Keratinocyte (primary cell): Measurements from ENCODE around the gene THAP9. TPM values are rescaled to one million over a fixed set of nuclear protein-coding genes. Genes with fewer than 3 reads are reported as not detected.

Source experiments
- DNase-seq: peaks from one replicate; pipeline ENCODE4 v3.0.0-alpha.2; 2011; ENCODE audit warnings: low read depth, missing footprints, low spot score
- FAIRE-seq: peaks from 2 replicates; lab custom pipeline; 2011; peaks lifted over from hg19 to GRCh38; lab: Jason Lieb, UNC
- H2AFZ ChIP-seq: 2 replicates; pipeline ENCODE4 v1.6.0; 2012; ENCODE audit warnings: low read length, control low read depth, inconsistent platforms; ENCODE audit not compliant: control insufficient read depth
- H3K27ac ChIP-seq: 2 replicates; pipeline ENCODE4 v1.5.1; 2011; ENCODE audit warnings: low read length; ENCODE audit not compliant: control insufficient read depth, insufficient read depth
- H3K27me3 ChIP-seq: 3 replicates; pipeline ENCODE4 v1.6.0; 2011; ENCODE audit warnings: low read length; ENCODE audit not compliant: control insufficient read depth, insufficient read depth; ENCODE audit errors: extremely low read depth
- H3K36me3 ChIP-seq, 2 experiments: 2 replicates in 1 of 2; 3 replicates in 1 of 2; pipeline ENCODE4 v1.5.1; 2011; ENCODE audit warnings: low read length in 2 of 2, mild to moderate bottlenecking in 1 of 2; ENCODE audit not compliant: control insufficient read depth in 2 of 2, insufficient read depth in 2 of 2; ENCODE audit errors: extremely low read depth in 1 of 2
- H3K4me1 ChIP-seq: 3 replicates; pipeline ENCODE4 v1.5.1; 2011; ENCODE audit warnings: low read length; ENCODE audit not compliant: control insufficient read depth, insufficient read depth; ENCODE audit errors: extremely low read depth
- H3K4me2 ChIP-seq: 3 replicates; pipeline ENCODE4 v1.6.0; 2011; ENCODE audit warnings: low read depth, low read length; ENCODE audit not compliant: control insufficient read depth, insufficient read depth; ENCODE audit errors: extremely low read depth
- H3K4me3 ChIP-seq, 3 experiments: fragments of 200-600 bp in 1 of 3; sonication (generic) in 1 of 3; 2 replicates in 2 of 3; 3 replicates in 1 of 3; pipeline ENCODE4 v1.5.1; 2011 to 2016; ENCODE audit warnings: low read length in 3 of 3, mild to moderate bottlenecking in 3 of 3, control low read depth in 2 of 3, inconsistent platforms in 1 of 3, low read depth in 1 of 3, mixed read lengths in 1 of 3, mixed run types in 1 of 3, moderate library complexity in 1 of 3; ENCODE audit not compliant: control insufficient read depth in 2 of 3, insufficient read depth in 2 of 3; ENCODE audit errors: extremely low read depth in 1 of 3
- H3K79me2 ChIP-seq: 2 replicates; pipeline ENCODE4 v1.6.0; 2012; ENCODE audit warnings: low read length; ENCODE audit not compliant: control insufficient read depth, insufficient read depth
- H3K9ac ChIP-seq: 3 replicates; pipeline ENCODE4 v1.6.0; 2011; ENCODE audit warnings: low read length; ENCODE audit not compliant: control insufficient read depth, insufficient read depth; ENCODE audit errors: extremely low read depth
- H3K9me1 ChIP-seq: 3 replicates; pipeline ENCODE4 v1.6.0; 2011; ENCODE audit warnings: low read length; ENCODE audit not compliant: control insufficient read depth, insufficient read depth; ENCODE audit errors: extremely low read depth
- H3K9me3 ChIP-seq: 2 replicates; pipeline ENCODE4 v1.5.1; 2012; ENCODE audit warnings: low read depth, low read length; ENCODE audit not compliant: control insufficient read depth
- H4K20me1 ChIP-seq: 3 replicates; pipeline ENCODE4 v1.6.0; 2011; ENCODE audit warnings: low read length; ENCODE audit not compliant: control insufficient read depth, insufficient read depth; ENCODE audit errors: extremely low read depth
- CTCF ChIP-seq, 3 experiments: IDR thresholded peaks in 1 of 3; conservative IDR thresholded peaks in 1 of 3; optimal IDR thresholded peaks in 1 of 3; 2 replicates in 2 of 3; 3 replicates in 1 of 3; pipeline versions ENCODE3 to v1.5.1; 2011; ENCODE audit warnings: low read length in 3 of 3, mild to moderate bottlenecking in 3 of 3, moderate library complexity in 2 of 3, control low read depth in 1 of 3, inconsistent platforms in 1 of 3; ENCODE audit not compliant: insufficient read depth in 2 of 3; ENCODE audit errors: extremely low read depth in 1 of 3
- EZH2 ChIP-seq: IDR thresholded peaks from one replicate; pipeline ENCODE4 v1.6.1; 2012; ENCODE audit warnings: inconsistent platforms, mild to moderate bottlenecking, low read length, moderate library complexity
- dilution Hi-C: fragments of 300-500 bp; cut with MboI; formaldehyde crosslinking; loops from one replicate; pipeline ENCODE4 v1.7.0; 2020; ENCODE audit warnings: low sequenced_read_pairs; ENCODE audit not compliant: extremely low pct_ligation_motif_present
- polyA plus RNA-seq, 5 experiments: library from polyadenylated mRNA; depleted of rRNA in 3 of 5; stranded (reverse) in 3 of 5; stranded (forward) in 1 of 5; unstranded in 1 of 5; fragments of >200 nt; gene quantifications; 1 replicate in 1 of 5; 2 replicates in 3 of 5; 3 replicates in 1 of 5; pipeline versions ENCODE4 v1.2.1 to v1.2.3, GENCODE V29; 2011 to 2012; ENCODE audit warnings: missing spikeins in 2 of 5, low read depth in 1 of 5, low replicate concordance in 1 of 5

Gene THAP9
- polyA plus RNA-seq, 1 donor (not counting 4 experiments of a cell fraction or from before 2014, with no cell fraction given), result 1.9 TPM

GRCh38 chr4:82934441-82934840 is 33.9 kb downstream of the THAP9 start:
- no peaks in the 10 kb centered on the region for H3K4me1 ChIP-seq
- dilution Hi-C loops, result no loop called here
- H3K27ac ChIP-seq, result no peak overlapping the region
- no peaks in the 10 kb centered on the region for H3K27me3 ChIP-seq
- no peak overlapping the region for H3K9ac ChIP-seq
- no peak for FAIRE-seq
- peaks cover 2 to 5% of the 10 kb centered on the region in 2 experiments for H3K36me3 ChIP-seq
- H3K4me2 ChIP-seq, result no peak overlapping the region
- TF ChIP-seq EZH2 (no peak), CTCF (optimal IDR thresholded peaks at IDR 0.05 in 1 of 3, IDR thresholded peaks at IDR 0.05 in 1 of 3, conservative IDR thresholded peaks at IDR 0.05 in 1 of 3; ENCODE audit: extremely low read depth in 1 of 3, insufficient read depth in 2 of 3, low read length in 3 of 3) (no peak)
- no peaks in the 10 kb centered on the region for H3K9me3 ChIP-seq
- no peaks in the 10 kb centered on the region for H4K20me1 ChIP-seq
- no peak overlapping the region for H2AFZ ChIP-seq
- no peaks in the 10 kb centered on the region for H3K79me2 ChIP-seq
- no peak overlapping the region for H3K4me3 ChIP-seq
- no peaks in the 10 kb centered on the region for H3K9me1 ChIP-seq
- no peak for DNase-seq

- FAIRE-seq (no peak), DNase-seq (no peak)
- Histone ChIP-seq H3K36me3 (peaks cover 3 to 4% of the 10 kb centered on the region in 2 experiments), H3K4me3 (no peak overlapping the region), H3K4me2 (no peak overlapping the region), H3K27ac (no peak overlapping the region), H3K9ac (no peak overlapping the region), H2AFZ (no peak overlapping the region), H3K9me3 (no peaks in the 10 kb centered on the region), H3K79me2 (no peaks in the 10 kb centered on the region), H3K27me3 (no peaks in the 10 kb centered on the region), H3K9me1 (no peaks in the 10 kb centered on the region), H4K20me1 (no peaks in the 10 kb centered on the region), H3K4me1 (no peaks in the 10 kb centered on the region)
- TF ChIP-seq CTCF (optimal IDR thresholded peaks at IDR 0.05 in 1 of 3, IDR thresholded peaks at IDR 0.05 in 1 of 3, conservative IDR thresholded peaks at IDR 0.05 in 1 of 3; ENCODE audit: extremely low read depth in 1 of 3, insufficient read depth in 2 of 3, low read length in 3 of 3) (no peak), EZH2 (no peak)
- dilution Hi-C loops, result no loop called here
These were observed 38.9 kb downstream of the THAP9 start for GRCh38 chr4:82939414-82939813.
